Activated CD8-positive, alpha-beta T cell treated with anti-CD3 and anti-CD28 coated beads, Interleukin-2, amount 10 ng/mL, durations not matched to agents 7 days and 5 days (primary cell): Measurements from ENCODE around the gene SLC7A5. TPM values are rescaled to one million over a fixed set of nuclear protein-coding genes. Genes with fewer than 3 reads are reported as not detected.
"Not testable (repeated sequence)": the region's sequence is repeated elsewhere in the genome, so short reads cannot be mapped to it uniquely, and the experiment has no call there.

Source experiments
- ATAC-seq: fragments of 150-1000 bp; cut with Tn5 transposase; one replicate; pipeline ENCODE4 v1.10.0; 2021; ENCODE audit warnings: moderate library complexity
- CTCF ChIA-PET: fragments of 350-600 bp; sonication (Branson Sonifier 250); formaldehyde crosslinking; loops from one replicate; lab custom pipeline; 2021; ENCODE audit warnings: antibody characterized with exemption; lab: Charles Lee
- POLR2A ChIA-PET: fragments of 350-600 bp; sonication (Branson Sonifier 250); formaldehyde crosslinking; loops from one replicate; lab custom pipeline; 2021; ENCODE audit warnings: antibody characterized with exemption; lab: Charles Lee
- DNase-seq: peaks from one replicate; pipeline ENCODE4 v3.0.0-alpha.2; 2020
- H3K27ac Mint-ChIP-seq: one replicate; pipeline ENCODE4 v1.8.0; 2021; ENCODE audit warnings: mild to moderate bottlenecking, mixed read lengths
- H3K27me3 Mint-ChIP-seq: one replicate; pipeline ENCODE4 v1.8.0; 2021; ENCODE audit warnings: low read depth, mixed read lengths
- H3K36me3 Mint-ChIP-seq: one replicate; pipeline ENCODE4 v1.8.0; 2021; ENCODE audit warnings: low read depth, mixed read lengths
- H3K4me1 Mint-ChIP-seq: one replicate; pipeline ENCODE4 v1.8.0; 2021; ENCODE audit warnings: low read depth, mixed read lengths
- H3K4me3 Mint-ChIP-seq: one replicate; pipeline ENCODE4 v1.8.0; 2021; ENCODE audit warnings: mild to moderate bottlenecking, mixed read lengths
- H3K9me3 Mint-ChIP-seq: one replicate; pipeline ENCODE4 v1.8.0; 2022; ENCODE audit warnings: mixed read lengths; ENCODE audit not compliant: insufficient read depth
- total RNA-seq, 2 experiments: library from RNA; stranded (reverse); gene quantifications; one replicate each; pipeline ENCODE4 v1.2.3, GENCODE V29; 2021

SLC7A5 gene
- total RNA-seq, 2 experiments from 2014 or later, result 114 to 118 TPM

DNA sequence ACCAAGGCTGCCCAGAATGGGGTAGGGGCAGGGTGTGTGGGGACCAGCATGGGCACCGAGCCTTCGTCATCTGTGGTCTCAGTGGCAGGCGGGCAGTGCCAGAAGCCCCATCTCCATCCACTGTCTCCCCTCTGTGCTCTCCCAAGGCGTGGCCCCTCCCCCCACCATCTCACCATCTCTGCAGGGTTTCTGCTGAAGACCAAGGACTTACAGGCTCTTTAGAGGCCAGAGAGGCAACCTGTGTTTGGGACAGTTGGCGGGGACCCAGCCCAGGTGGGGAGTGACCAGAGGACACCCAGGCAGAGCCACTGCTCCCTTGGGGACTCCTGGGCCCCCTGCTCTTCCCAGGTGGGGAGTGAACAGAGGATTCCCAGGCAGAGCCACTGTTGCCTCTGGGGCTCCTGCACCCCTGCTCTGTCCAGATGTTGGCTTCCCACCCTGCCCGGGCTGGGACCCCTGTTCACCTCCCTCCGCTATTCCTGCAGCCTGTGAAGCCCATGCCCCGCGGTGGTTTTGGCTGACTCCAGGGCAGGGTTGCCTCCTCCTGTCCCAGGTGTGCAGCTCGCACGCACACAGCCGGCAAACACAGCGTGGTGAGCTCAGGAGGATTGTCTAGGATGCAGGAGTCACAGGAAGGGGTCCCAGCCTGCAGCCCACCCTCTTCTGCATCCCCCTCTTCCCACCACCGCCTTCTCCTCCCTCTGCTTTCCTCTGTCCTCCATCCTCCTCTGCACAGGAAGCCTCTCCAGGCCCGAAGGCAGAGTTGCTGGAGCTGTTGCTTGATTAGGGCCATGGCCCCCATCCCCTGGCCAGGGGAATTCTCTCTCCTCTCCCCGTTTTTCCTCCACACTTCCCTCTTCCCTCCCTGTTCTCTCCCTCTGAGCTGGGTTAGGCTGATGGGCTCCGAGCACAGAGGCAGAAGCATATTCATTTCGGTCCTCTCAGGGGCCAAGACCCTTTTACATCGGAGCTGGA is 45.0 kb downstream of the SLC7A5 start:
- POLR2A ChIA-PET, result interaction anchor here (1.2 kb wide), 1 partner anchor 15 kb away, joined by 3 read pairs; no protein-coding TSS in a partner anchor
- Mint-ChIP-seq H3K4me1 (peaks cover 11% of the 10 kb centered on the region), H3K36me3 (no peaks in the 10 kb centered on the region), H3K27me3 (no peaks in the 10 kb centered on the region), H3K4me3 (no peak overlapping the region), H3K27ac (no peak overlapping the region), H3K9me3 (no peaks in the 10 kb centered on the region)
- ATAC-seq, result no peak
- no peak for DNase-seq
- CTCF ChIA-PET, result no interaction called here

DNA sequence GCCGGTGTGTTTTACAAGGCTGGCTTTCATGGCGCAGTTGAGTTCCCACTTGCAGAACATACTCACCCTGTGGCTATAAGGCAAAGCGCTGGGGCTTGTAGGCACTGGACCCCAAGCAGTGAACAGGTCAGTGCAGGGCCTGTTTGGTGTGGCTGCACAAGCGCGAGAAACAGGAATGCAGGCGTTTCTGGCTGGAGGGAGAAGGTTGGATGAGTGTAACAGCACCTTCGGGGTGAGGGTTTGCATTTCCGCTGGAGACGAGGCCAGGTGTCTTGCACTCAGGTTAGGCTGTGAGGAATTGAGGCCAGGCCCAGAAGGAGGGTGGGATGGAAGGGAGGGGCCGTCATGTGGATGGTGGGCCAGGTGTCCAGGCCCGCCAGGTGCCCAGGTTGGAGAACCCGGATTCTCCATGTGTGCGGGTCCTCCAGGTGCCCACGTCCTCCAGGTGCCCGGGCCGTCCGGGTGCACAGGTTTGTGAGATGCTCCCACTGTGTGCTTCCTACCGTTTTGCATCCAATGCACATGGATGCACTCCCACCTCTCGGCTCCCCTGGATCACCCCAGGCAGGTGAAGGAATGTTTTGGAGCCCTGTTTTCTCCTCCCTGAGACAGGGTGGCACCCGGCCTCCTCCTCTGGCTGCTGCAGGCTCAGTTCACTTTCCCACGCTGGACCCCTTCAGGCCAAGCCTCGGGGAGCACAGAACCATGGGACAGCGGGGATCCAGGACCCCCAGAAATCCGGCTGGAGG is 46.0 kb downstream of the SLC7A5 start:
- Mint-ChIP-seq H3K27ac (peak overlapping the region; percentile 57), H3K4me1 (peaks cover 11% of the 10 kb centered on the region), H3K27me3 (no peaks in the 10 kb centered on the region), H3K9me3 (no peaks in the 10 kb centered on the region), H3K36me3 (no peaks in the 10 kb centered on the region), H3K4me3 (no peak overlapping the region)
- CTCF ChIA-PET, result no interaction called here
- ATAC-seq (no peak), DNase-seq (no peak)
- POLR2A ChIA-PET, result no interaction called here

DNA sequence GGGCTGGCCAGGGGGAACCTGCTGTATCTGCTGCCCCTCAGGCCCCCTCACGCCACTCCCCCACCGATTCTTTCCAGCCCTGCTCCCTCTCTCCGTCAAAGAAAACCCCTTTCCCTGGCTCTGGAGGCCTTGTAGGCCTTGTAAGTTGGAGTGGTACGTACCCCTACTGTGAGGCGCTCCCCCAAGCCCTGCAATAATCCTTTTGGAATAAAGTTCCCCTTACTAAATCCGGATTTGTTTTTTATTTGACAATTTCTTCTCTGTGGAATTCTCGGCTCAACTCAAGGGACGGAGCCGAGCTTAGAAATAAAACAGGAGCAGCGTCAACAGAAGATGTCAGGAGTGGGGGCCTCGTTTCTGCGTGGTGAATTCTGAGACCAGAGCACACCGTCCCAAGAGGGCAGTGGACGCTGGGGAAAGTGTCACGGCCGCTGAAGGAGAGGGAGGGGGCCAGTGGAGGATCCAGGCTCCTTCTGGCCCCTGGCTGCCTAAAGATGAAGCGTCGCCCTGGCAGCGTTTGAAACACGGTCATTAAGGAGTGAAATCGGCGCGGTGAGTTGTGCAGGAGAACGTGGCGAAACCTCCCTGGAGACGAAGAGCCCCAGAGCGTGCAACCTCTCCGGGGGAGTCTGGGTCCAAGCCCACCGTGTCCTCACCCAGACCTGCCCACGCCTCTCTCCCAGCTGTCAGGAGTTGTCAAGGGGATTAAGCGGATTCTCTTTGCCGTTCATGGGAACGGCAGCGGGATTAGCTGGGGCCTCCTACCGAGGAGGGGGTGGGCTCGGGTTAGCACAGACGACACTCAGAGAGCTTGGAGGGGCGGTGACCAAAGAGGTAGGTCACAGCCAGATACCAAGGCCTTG is 47.0 kb downstream of the SLC7A5 start:
- ChIA-PET POLR2A (no interaction called here), CTCF (interaction anchor here (1.2 to 2.9 kb wide), 3 partner anchors 27 to 43 kb away, joined by 3 to 19 read pairs (median 10); no protein-coding TSS in a partner anchor)
- DNase-seq (no peak), ATAC-seq (no peak)
- Mint-ChIP-seq H3K27me3 (no peaks in the 10 kb centered on the region), H3K4me3 (no peak overlapping the region), H3K27ac (peak overlapping the region; percentile 60), H3K4me1 (peaks cover 11% of the 10 kb centered on the region), H3K9me3 (peaks cover under 1% of the 10 kb centered on the region), H3K36me3 (no peaks in the 10 kb centered on the region)

DNA sequence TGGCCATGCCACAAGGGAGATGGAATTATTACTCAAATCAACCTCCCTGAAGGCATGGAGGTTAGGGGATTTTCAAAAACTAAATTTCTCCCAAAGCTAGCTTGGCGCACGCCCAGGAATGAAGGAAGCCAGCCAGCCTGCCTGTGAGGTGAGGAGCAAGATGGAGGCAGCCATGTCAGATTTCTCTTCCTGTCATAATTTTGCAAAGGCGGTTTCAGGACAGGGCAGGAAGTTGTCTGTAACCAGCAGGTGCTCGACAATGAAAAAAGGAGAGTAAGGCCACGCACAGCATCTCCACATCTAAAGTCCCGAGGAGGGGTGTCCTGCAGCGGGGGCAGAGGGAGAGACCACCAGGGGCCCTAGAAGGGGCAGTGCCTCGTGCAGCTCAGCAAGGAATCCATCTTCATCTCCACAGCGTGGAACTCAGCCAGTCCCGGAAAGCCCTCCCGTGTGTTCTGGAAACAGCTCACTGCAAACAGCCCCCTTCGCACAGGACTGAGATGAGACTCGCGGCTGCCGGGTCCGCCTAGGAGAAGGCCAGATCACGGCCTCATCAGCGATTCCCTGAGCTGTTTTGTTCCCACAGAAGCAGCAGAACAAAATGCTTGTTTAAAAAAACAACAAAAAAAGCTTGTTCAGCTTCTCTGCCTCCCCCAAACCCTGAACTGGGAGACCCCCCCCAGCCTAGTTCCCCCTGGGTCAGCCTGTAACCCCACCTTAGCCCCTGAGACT is 47.8 kb downstream of the SLC7A5 start:
- no peak for DNase-seq
- peak overlapping the region; percentile 66 for H3K27ac Mint-ChIP-seq
- ChIA-PET CTCF (interaction anchor here (1.2 to 2.9 kb wide), 3 partner anchors 28 to 43 kb away, joined by 3 to 19 read pairs (median 10); no protein-coding TSS in a partner anchor), POLR2A (no interaction called here)
- H3K9me3 Mint-ChIP-seq, result peaks cover 8% of the 10 kb centered on the region
- no peaks in the 10 kb centered on the region for H3K27me3 Mint-ChIP-seq
- no peak overlapping the region for H3K4me3 Mint-ChIP-seq
- H3K4me1 Mint-ChIP-seq, result peaks cover 14% of the 10 kb centered on the region
- no peak for ATAC-seq
- H3K36me3 Mint-ChIP-seq, result no peaks in the 10 kb centered on the region

DNA sequence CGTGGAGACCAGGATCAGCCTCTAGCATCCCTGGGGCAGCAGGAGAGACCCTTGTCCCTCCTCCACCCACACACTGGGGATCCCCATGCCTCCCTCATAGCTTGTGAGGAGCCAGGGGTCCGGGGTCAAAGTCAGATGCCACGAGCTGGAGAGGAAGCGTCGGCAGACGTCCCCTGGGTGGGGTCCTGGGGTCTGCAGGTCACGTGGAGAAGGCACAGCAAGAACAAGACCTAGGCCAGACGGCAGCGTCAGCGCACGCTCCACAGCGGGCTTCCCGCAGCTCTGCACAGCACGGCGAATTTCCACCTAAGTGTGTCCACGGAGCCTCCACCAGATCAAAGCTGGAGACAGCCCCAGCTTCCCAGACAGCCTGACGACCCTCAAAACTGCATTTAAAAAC is 49.3 kb downstream of the SLC7A5 start:
- Mint-ChIP-seq H3K9me3 (peaks cover 10% of the 10 kb centered on the region), H3K27ac (no peak overlapping the region), H3K36me3 (no peaks in the 10 kb centered on the region), H3K4me1 (peaks cover 16% of the 10 kb centered on the region), H3K4me3 (no peak overlapping the region), H3K27me3 (no peaks in the 10 kb centered on the region)
- ChIA-PET CTCF (interaction anchor here (2.7 to 2.9 kb wide), 2 partner anchors 30 to 41 kb away, joined by 10 to 19 read pairs; no protein-coding TSS in a partner anchor), POLR2A (interaction anchor here (1.1 kb wide), 1 partner anchor 14 kb away, joined by 5 read pairs; no protein-coding TSS in a partner anchor)
- ATAC-seq (no peak), DNase-seq (no peak)

DNA sequence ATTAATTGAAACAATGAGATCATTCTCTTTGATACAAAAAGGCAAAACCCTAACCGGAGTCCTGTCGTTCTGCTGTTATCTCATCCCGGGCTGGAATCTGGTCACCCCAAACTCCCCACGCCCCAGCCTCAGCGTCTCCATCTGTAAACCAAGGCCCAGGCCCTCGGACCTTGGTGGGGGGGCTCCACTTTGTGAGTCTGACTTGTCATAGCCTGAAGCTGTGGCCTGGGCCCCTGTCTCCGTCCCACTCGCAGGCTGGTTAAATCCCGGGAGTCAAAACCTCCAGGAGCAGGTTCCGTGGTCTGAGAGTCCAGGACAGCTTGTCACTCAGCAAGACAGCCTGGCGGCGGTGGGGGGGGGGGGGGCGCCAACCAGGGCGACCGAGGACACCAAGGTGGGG is 50.0 kb downstream of the SLC7A5 start:
- no peak for ATAC-seq
- CTCF ChIA-PET, result interaction anchor here (2.1 kb wide), 1 partner anchor 40 kb away, joined by 9 read pairs; no protein-coding TSS in a partner anchor

DNA sequence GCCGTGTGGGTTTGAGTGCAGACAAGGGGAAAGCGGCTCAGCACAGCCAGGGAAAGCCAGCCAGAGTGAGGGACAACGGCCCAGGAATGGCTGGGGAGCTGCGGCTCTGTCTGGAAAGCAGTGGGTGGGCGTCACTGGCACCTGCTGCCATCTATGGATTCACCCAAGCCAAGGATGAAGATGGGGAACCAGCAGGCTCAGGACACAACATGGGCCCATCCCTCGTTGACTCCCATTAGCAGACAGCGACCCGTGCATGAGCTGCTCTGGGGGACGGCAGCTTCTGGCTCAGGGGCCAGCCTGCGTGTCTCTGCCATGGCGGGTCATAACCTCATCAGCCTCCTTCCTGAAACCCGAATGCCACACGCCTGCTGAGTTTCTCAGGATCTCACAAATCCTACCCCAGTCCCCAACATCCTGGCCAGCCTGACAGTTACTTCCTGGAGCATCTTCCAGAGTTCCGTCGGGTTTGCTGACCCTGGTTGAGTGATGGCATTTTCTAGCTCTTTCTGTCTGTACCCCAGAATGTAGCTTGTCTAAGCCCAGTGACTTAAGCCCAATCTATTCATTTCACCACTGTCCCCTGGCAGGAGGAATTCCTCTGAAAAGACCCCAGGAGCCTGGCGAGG is 50.7 kb downstream of the SLC7A5 start:
- no peak overlapping the region for H3K4me3 Mint-ChIP-seq
- no peak overlapping the region for H3K27ac Mint-ChIP-seq
- DNase-seq (no peak), ATAC-seq (no peak)
- H3K4me1 Mint-ChIP-seq, result peaks cover 16% of the 10 kb centered on the region
- H3K27me3 Mint-ChIP-seq, result no peaks in the 10 kb centered on the region
- no peaks in the 10 kb centered on the region for H3K36me3 Mint-ChIP-seq
- H3K9me3 Mint-ChIP-seq, result peaks cover 10% of the 10 kb centered on the region
- CTCF ChIA-PET, result interaction anchor here (2.1 kb wide), 1 partner anchor 40 kb away, joined by 9 read pairs; no protein-coding TSS in a partner anchor
- POLR2A ChIA-PET, result interaction anchor here (0.6 kb wide), 1 partner anchor 21 kb away, joined by 3 read pairs; no protein-coding TSS in a partner anchor

More for the DNA sequence above, 50.0 kb downstream of the SLC7A5 start:
- H3K36me3 Mint-ChIP-seq, result no peaks in the 10 kb centered on the region
- no peak for DNase-seq
- peaks cover 16% of the 10 kb centered on the region for H3K4me1 Mint-ChIP-seq
- H3K9me3 Mint-ChIP-seq, result peaks cover 10% of the 10 kb centered on the region
- no peaks in the 10 kb centered on the region for H3K27me3 Mint-ChIP-seq
- H3K27ac Mint-ChIP-seq, result no peak overlapping the region
- POLR2A ChIA-PET, result no interaction called here
- no peak overlapping the region for H3K4me3 Mint-ChIP-seq

DNA sequence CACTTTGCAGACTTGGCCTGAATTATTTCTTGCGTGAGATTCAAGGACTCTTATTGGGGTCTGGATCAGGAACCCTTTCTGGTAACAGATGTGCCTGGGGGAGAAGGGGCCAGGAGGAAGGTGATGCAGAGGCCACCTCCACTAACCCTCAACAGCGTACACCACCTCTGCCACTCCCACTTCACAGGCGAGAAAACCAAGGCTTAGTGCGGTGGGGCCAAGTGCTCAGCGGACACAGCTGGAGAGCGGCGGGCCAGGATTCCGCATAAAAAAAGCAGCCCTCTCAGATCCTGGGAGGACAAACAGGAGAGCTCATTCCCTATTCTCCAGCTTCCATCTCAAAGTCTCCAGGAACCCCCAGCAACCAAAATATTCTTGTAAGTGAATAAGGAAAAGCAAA is 51.4 kb downstream of the SLC7A5 start:
- no peak for DNase-seq
- ChIA-PET POLR2A (no interaction called here), CTCF (interaction anchor here (2.1 kb wide), 1 partner anchor 39 kb away, joined by 9 read pairs; no protein-coding TSS in a partner anchor)
- ATAC-seq, result no peak
- Mint-ChIP-seq H3K9me3 (peaks cover 10% of the 10 kb centered on the region), H3K27ac (no peak overlapping the region), H3K4me1 (peaks cover 16% of the 10 kb centered on the region), H3K4me3 (no peak overlapping the region), H3K36me3 (no peaks in the 10 kb centered on the region), H3K27me3 (no peaks in the 10 kb centered on the region)

DNA sequence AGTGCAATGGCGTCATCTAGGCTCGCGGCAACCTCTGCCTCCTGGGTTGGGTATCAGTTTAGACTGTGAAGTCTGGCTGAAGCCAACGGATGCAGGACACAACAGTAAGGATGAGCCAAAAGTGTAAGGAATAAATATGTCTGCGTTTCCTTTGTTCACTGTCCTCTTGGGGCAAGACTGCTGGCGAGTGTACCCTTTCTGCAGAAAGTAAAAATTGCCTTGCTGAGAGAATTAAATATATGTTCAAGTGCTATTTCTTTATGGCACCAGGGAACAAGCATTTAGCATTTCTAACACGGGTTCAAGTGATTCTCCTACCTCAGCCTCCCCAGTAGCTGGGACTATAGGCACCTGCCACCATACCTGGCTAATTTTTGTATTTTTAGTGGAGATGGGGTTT is 51.9 kb downstream of the SLC7A5 start:
- H3K9me3 Mint-ChIP-seq, result peaks cover 10% of the 10 kb centered on the region
- ATAC-seq, H3K4me3 Mint-ChIP-seq, H3K27ac Mint-ChIP-seq, POLR2A ChIA-PET, H3K27me3 Mint-ChIP-seq, H3K36me3 Mint-ChIP-seq, DNase-seq: not testable (repeated sequence)
- CTCF ChIA-PET, result interaction anchor here (2.1 kb wide), 1 partner anchor 38 kb away, joined by 9 read pairs; no protein-coding TSS in a partner anchor
- H3K4me1 Mint-ChIP-seq, result peaks cover 16% of the 10 kb centered on the region

DNA sequence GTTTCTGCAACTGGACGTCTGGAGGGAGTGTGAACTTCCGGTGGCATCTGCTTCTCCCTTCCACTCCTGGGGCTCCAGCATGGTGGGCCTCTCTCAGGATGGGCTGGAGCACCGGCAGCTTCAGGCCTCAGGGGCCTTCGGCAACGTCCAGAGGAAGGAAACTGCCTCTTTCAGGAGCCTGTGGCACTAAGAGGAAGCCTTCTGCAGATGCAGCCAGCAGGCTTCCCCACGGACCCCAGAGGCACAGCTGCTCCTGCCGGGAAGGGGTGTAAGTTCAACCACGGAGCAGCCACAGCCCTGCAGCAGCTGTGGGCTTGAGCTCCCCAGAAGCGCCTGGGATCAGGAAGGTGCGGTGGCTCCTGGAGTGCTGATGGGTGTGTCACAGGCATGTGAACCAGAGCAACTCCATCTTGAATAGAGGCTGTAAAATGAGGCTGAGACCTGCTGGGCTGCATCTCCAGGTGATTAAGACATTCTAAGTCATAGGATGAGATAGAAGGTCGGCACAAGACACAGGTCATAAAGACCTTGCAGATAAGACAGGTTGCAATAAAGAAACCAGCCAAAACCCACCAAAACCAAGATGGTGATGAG is 52.7 kb downstream of the SLC7A5 start:
- ChIA-PET POLR2A (interaction anchor here (1.1 kb wide), 1 partner anchor 51 kb away, joined by 3 read pairs; the partner anchor contains the start of gene KLHDC4), CTCF (interaction anchor here (1.1 kb wide), 1 partner anchor 11 kb away, joined by 4 read pairs; no protein-coding TSS in a partner anchor)
- DNase-seq (no peak), ATAC-seq (no peak)
- H3K4me3 Mint-ChIP-seq, result no peak overlapping the region
- H3K9me3 Mint-ChIP-seq, result peaks cover 10% of the 10 kb centered on the region
- H3K27ac Mint-ChIP-seq, result no peak overlapping the region
- no peaks in the 10 kb centered on the region for H3K36me3 Mint-ChIP-seq
- no peaks in the 10 kb centered on the region for H3K27me3 Mint-ChIP-seq
- H3K4me1 Mint-ChIP-seq, result peaks cover 14% of the 10 kb centered on the region
